Activated CD8-positive, alpha-beta T cell treated with anti-CD3 and anti-CD28 coated beads for 36 hours (primary cell): ENCODE measurements around the gene NPBWR2. TPM values are rescaled to one million over a fixed set of nuclear protein-coding genes. Genes with fewer than 3 reads are reported as not detected.
"Not testable (repeated sequence)": the region's sequence is repeated elsewhere in the genome, so short reads cannot be mapped to it uniquely, and the experiment has no call there.

Experiments used
- ATAC-seq: fragments of 200-7000 bp; cut with Tn5 transposase; one replicate; pipeline ENCODE4 v1.10.0; 2021; ENCODE audit warnings: mild to moderate bottlenecking, moderate library complexity
- CTCF ChIA-PET: fragments of 350-600 bp; sonication (Branson Sonifier 250); formaldehyde crosslinking; loops from one replicate; lab custom pipeline; 2021; ENCODE audit warnings: antibody characterized with exemption; lab: Charles Lee
- POLR2A ChIA-PET: fragments of 350-600 bp; sonication (Branson Sonifier 250); formaldehyde crosslinking; loops from one replicate; lab custom pipeline; 2021; ENCODE audit warnings: antibody characterized with exemption; lab: Charles Lee
- DNase-seq: peaks from one replicate; pipeline ENCODE4 v3.0.0-alpha.2; 2020
- H3K27ac Mint-ChIP-seq: one replicate; pipeline ENCODE4 v1.8.0; 2021; ENCODE audit warnings: mild to moderate bottlenecking, mixed read lengths
- H3K27me3 Mint-ChIP-seq: one replicate; pipeline ENCODE4 v1.8.0; 2021; ENCODE audit warnings: mixed read lengths
- H3K36me3 Mint-ChIP-seq: one replicate; pipeline ENCODE4 v1.8.0; 2021; ENCODE audit warnings: low read depth, mixed read lengths
- H3K4me1 Mint-ChIP-seq: one replicate; pipeline ENCODE4 v1.8.0; 2021; ENCODE audit warnings: low read depth, mixed read lengths
- H3K4me3 Mint-ChIP-seq: one replicate; pipeline ENCODE4 v1.8.0; 2021; ENCODE audit warnings: mild to moderate bottlenecking, moderate library complexity, mixed read lengths
- H3K9me3 Mint-ChIP-seq: one replicate; pipeline ENCODE4 v1.8.0; 2021; ENCODE audit warnings: mixed read lengths
- CTCF ChIP-seq: fragments of 200-600 bp; IDR thresholded peaks from one replicate; pipeline ENCODE4 v1.8.0; 2022; ENCODE audit warnings: antibody characterized with exemption, mild to moderate bottlenecking
- intact Hi-C: fragments of 100-400 bp; cut with micrococcal nuclease; formaldehyde crosslinking; loops from one replicate; pipeline ENCODE4 v1.10.0; 2022
- total RNA-seq, 2 experiments: library from RNA; stranded (reverse); gene quantifications; one replicate each; pipeline ENCODE4 v1.2.3, GENCODE V29; 2021

The NPBWR2 gene
- total RNA-seq, 2 experiments from 2014 or later, result not detected

GRCh38 chr20:64133951-64134407, 26.6 kb upstream of the NPBWR2 start:
- no peak for TF ChIP-seq CTCF
- ATAC-seq (no peak), DNase-seq (no peak)
- no peaks in the 10 kb centered on the region for H3K4me1 Mint-ChIP-seq
- peaks cover 10% of the 10 kb centered on the region for H3K27me3 Mint-ChIP-seq
- ChIA-PET CTCF (no interaction called here), POLR2A (no interaction called here)
- no peak overlapping the region for H3K27ac Mint-ChIP-seq
- intact Hi-C loops, result no loop called here
- no peaks in the 10 kb centered on the region for H3K9me3 Mint-ChIP-seq
- no peaks in the 10 kb centered on the region for H3K36me3 Mint-ChIP-seq
- H3K4me3 Mint-ChIP-seq, result no peak overlapping the region

DNA sequence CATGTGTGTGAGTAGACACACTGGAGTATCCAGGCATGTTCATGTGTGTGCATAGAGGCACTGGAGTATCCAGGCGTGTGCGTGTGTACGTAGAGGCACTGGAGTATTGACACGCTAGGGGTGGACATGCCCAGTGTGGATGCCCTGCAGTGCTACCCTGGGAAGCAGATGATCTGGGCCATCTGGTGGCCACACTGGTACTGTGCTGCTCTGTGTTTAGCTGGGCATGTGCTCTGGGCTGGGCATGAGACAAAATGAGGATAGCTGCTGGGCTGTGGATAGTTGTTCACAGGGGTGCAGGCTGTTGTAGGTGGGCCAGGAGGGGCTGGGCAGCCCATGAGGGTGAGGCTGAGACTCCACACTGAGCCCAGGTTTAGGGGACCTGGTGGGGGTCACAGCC, 24.0 kb upstream of the NPBWR2 start:
- intact Hi-C loops, result no loop called here
- no peaks in the 10 kb centered on the region for H3K4me1 Mint-ChIP-seq
- peak; percentile 23 for DNase-seq
- TF ChIP-seq CTCF, result no peak
- no peak overlapping the region for H3K4me3 Mint-ChIP-seq
- ChIA-PET CTCF (interaction anchor here (1.0 kb wide), 1 partner anchor 11 kb away, joined by 4 read pairs; no protein-coding TSS in a partner anchor), POLR2A (no interaction called here)
- H3K9me3 Mint-ChIP-seq, result no peaks in the 10 kb centered on the region
- H3K27ac Mint-ChIP-seq, result no peak overlapping the region
- H3K27me3 Mint-ChIP-seq, result peaks cover 12% of the 10 kb centered on the region
- H3K36me3 Mint-ChIP-seq, result no peaks in the 10 kb centered on the region
- peak; percentile 71 for ATAC-seq

DNA sequence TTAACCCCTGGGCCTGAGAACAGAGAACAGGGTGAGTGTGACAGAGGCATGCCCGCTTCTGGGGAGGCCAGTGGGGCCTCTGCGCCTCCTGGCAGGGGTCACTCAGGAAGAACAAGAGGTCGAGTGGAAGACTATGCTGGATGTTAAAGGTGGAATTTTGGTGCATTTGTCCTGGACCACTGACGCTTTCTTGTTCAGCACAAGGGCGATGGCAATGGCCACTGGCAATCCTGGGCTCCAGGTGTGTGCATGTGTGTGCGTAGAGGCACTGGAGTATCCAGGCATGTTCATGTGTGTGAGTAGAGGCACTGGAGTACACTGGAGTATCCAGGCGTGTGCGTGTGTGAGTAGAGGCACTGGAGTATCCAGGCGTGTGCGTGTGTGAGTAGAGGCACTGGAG, 23.5 kb upstream of the NPBWR2 start:
- H3K27ac Mint-ChIP-seq, result no peak overlapping the region
- DNase-seq, result no peak
- ATAC-seq, result no peak
- no peaks in the 10 kb centered on the region for H3K9me3 Mint-ChIP-seq
- H3K27me3 Mint-ChIP-seq, result peaks cover 10% of the 10 kb centered on the region
- ChIA-PET POLR2A (no interaction called here), CTCF (interaction anchor here (1.0 kb wide), 1 partner anchor 11 kb away, joined by 4 read pairs; no protein-coding TSS in a partner anchor)
- no peak overlapping the region for H3K4me3 Mint-ChIP-seq
- intact Hi-C loops, result no loop called here
- no peak for TF ChIP-seq CTCF
- H3K36me3 Mint-ChIP-seq, result no peaks in the 10 kb centered on the region
- H3K4me1 Mint-ChIP-seq, result no peaks in the 10 kb centered on the region

DNA sequence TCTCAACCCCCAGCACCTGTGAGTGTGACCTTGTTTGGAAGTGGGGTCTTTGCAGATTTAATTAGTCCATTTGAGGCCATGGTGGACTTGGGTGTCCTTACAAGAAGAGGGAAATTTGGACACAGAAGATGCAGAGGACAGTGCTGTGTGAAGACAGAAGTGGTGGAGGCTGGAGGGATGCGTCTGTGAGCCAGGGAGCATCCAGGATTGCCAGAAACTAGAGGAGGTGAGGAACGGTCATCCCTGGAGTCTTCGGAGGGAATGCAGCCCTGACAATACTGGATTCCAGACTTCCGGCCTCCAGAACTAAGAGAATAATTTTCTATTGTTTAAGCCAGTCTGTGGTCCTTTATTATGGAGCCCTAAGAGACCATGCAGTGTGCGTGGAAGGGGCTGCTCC, 22.9 kb upstream of the NPBWR2 start:
- DNase-seq (no peak), ATAC-seq (no peak)
- Mint-ChIP-seq H3K9me3 (no peaks in the 10 kb centered on the region), H3K4me3 (no peak overlapping the region), H3K27me3 (peaks cover 8% of the 10 kb centered on the region), H3K36me3 (no peaks in the 10 kb centered on the region), H3K27ac (no peak overlapping the region), H3K4me1 (no peaks in the 10 kb centered on the region)
- ChIA-PET POLR2A (no interaction called here), CTCF (no interaction called here)
- TF ChIP-seq CTCF, result no peak
- intact Hi-C loops, result no loop called here

DNA sequence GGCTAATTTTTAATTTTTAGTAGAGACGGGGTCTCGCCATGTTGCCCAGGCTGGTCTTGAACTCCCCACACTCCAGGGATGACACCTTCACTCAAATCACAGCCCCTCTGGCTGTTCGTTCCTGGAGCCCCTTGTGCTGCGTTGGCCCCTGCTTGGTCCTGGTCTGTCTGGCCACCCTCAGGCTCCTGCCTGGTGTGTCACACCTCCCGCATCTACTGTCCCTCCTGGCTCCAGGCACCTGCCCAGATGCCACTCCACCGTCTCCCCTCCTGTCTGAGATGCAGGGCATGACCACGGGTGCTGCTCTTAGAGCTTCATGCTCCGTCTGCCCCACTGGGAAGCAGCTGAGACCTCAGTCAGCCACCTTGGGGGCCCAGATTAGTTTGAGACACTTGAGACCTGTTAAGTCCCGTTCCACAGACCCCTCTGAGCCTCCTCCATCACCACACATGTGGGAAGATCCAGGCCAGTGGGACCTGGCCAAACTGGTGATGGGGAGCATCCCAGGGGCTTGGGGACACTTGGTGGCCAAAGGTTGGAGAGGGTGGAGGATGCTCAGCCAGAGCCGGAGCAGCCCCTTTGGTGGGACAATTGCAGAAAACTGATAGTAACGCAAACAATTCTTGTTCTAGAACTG, 21.9 kb upstream of the NPBWR2 start:
- ChIA-PET POLR2A (no interaction called here), CTCF (no interaction called here)
- Mint-ChIP-seq H3K27me3 (peaks cover 8% of the 10 kb centered on the region), H3K4me1 (no peaks in the 10 kb centered on the region), H3K36me3 (no peaks in the 10 kb centered on the region), H3K9me3 (no peaks in the 10 kb centered on the region), H3K4me3 (no peak overlapping the region), H3K27ac (no peak overlapping the region)
- intact Hi-C loops, result no loop called here
- no peak for DNase-seq
- no peak for TF ChIP-seq CTCF
- ATAC-seq, result no peak

DNA sequence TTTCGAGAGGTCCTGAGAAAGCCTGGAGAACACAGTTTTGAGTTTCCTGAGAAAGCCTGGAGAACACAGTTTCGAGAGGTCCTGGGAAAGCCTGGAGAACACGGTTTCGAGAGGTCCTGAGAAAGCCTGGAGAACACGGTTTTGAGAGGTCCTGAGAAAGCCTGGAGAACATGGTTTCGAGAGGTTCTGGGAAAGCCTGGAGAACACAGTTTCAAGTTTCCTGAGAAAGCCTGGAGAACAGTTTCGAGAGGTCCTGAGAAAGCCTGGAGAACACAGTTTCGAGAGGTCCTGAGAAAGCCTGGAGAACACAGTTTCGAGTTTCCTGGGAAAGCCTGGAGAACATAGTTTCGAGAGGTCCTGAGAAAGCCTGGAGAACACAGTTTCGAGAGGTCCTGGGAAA, 16.2 kb upstream of the NPBWR2 start:
- H3K4me3 Mint-ChIP-seq, H3K9me3 Mint-ChIP-seq, H3K36me3 Mint-ChIP-seq, CTCF ChIA-PET, H3K4me1 Mint-ChIP-seq, POLR2A ChIA-PET, H3K27me3 Mint-ChIP-seq, H3K27ac Mint-ChIP-seq, DNase-seq, ATAC-seq: not testable (repeated sequence)
- intact Hi-C loops, result loop anchor here (5.0 kb wide), 1 partner anchor 41 kb away; the partner anchor contains the start of genes LKAAEAR1 and OPRL1

DNA sequence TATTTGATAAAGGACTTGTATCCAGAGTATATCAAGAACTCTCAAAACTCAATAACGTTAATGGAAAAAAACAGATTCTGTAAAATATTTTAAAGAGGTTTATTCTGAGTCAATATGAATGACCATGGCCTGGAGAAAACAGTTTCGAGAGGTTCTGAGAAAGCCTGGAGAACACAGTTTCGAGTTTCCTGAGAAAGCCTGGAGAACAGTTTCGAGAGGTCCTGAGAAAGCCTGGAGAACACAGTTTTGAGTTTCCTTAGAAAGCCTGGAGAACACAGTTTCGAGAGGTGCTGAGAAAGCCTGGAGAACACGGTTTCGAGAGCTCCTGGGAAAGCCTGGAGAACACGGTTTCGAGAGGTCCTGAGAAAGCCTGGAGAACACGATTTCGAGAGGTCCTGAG, 15.6 kb upstream of the NPBWR2 start:
- H3K4me3 Mint-ChIP-seq, H3K9me3 Mint-ChIP-seq, POLR2A ChIA-PET, ATAC-seq, H3K27me3 Mint-ChIP-seq, DNase-seq, H3K27ac Mint-ChIP-seq, H3K4me1 Mint-ChIP-seq, H3K36me3 Mint-ChIP-seq: not testable (repeated sequence)
- intact Hi-C loops, result loop anchor here (5.0 kb wide), 1 partner anchor 41 kb away; the partner anchor contains the start of genes LKAAEAR1 and OPRL1
- CTCF ChIA-PET, result interaction anchor here (1.0 to 4.2 kb wide), 4 partner anchors 22 to 84 kb away, joined by 3 to 61 read pairs (median 18); partner anchors contain the start of genes LKAAEAR1 and RGS19
